Immature natural killer cell (primary cell): Measurements from ENCODE around the gene SLCO1B3. TPM values are rescaled to one million over a fixed set of nuclear protein-coding genes. Genes with fewer than 3 reads are reported as not detected.
"Not testable (repeated sequence)": the region's sequence is repeated elsewhere in the genome, so short reads cannot be mapped to it uniquely, and the experiment has no call there.

ENCODE experiments used
- DNase-seq, 3 donors: peaks; one replicate each; pipeline ENCODE4 v3.0.0; 2022; ENCODE audit warnings: mixed read lengths in 1 of 3
- H3K27ac Mint-ChIP-seq, 6 donors: one replicate each; pipeline ENCODE4 v1.8.0; 2020; ENCODE audit warnings: mixed read lengths in 6 of 6, mild to moderate bottlenecking in 5 of 6, inconsistent platforms in 4 of 6, moderate library complexity in 3 of 6
- H3K27me3 Mint-ChIP-seq, 3 donors: one replicate each; pipeline ENCODE4 v1.8.0; 2020 to 2021; ENCODE audit warnings: low read depth in 3 of 3, mild to moderate bottlenecking in 3 of 3, mixed read lengths in 3 of 3, moderate library complexity in 3 of 3, inconsistent platforms in 1 of 3
- H3K36me3 Mint-ChIP-seq, 3 donors: one replicate each; pipeline ENCODE4 v1.8.0; 2020; ENCODE audit warnings: mixed read lengths in 3 of 3, inconsistent platforms in 2 of 3, mild to moderate bottlenecking in 2 of 3
- H3K4me1 Mint-ChIP-seq, 2 donors: one replicate each; pipeline ENCODE4 v1.8.0; 2020; ENCODE audit warnings: inconsistent platforms in 2 of 2, mild to moderate bottlenecking in 2 of 2, mixed read lengths in 2 of 2, moderate library complexity in 1 of 2
- H3K4me3 Mint-ChIP-seq, 5 donors: one replicate each; pipeline ENCODE4 v1.8.0; 2020; ENCODE audit warnings: mild to moderate bottlenecking in 5 of 5, mixed read lengths in 5 of 5, inconsistent platforms in 3 of 5, moderate library complexity in 3 of 5
- H3K9me3 Mint-ChIP-seq, 6 donors: one replicate each; pipeline ENCODE4 v1.8.0; 2020; ENCODE audit warnings: mild to moderate bottlenecking in 6 of 6, mixed read lengths in 6 of 6, inconsistent platforms in 4 of 6, moderate library complexity in 3 of 6
- polyA plus RNA-seq, 3 donors: library from polyadenylated mRNA; unstranded; fragments of 300-500 nt; fragmentation: Illumina TruSeq; gene quantifications; one replicate each; pipeline ENCODE4 v1.2.3, GENCODE V29; 2021

Gene SLCO1B3, protein sequence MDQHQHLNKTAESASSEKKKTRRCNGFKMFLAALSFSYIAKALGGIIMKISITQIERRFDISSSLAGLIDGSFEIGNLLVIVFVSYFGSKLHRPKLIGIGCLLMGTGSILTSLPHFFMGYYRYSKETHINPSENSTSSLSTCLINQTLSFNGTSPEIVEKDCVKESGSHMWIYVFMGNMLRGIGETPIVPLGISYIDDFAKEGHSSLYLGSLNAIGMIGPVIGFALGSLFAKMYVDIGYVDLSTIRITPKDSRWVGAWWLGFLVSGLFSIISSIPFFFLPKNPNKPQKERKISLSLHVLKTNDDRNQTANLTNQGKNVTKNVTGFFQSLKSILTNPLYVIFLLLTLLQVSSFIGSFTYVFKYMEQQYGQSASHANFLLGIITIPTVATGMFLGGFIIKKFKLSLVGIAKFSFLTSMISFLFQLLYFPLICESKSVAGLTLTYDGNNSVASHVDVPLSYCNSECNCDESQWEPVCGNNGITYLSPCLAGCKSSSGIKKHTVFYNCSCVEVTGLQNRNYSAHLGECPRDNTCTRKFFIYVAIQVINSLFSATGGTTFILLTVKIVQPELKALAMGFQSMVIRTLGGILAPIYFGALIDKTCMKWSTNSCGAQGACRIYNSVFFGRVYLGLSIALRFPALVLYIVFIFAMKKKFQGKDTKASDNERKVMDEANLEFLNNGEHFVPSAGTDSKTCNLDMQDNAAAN
- polyA plus RNA-seq: not detected

DNA sequence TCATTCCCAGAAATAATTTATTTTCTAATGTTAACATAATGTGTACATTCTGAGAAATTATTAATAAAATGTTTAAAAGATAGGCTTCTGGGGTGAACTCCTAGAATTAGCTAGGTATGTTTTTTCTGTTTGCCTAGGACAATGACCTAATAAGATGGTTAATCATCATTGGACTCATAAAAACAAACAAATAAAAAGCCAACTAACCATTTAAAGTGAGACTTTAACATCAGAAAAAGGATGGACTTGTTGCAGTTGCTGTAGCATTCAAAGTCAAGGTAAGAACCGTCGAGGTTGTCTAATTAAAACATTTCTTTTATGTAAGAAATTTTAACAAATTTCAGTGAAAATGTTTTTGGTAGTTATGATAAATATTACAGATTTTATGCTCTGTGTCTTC, at the start of gene SLCO1B3:
SLCO1B3 (plus strand) TSS at position 219 of the 400 bp plus-strand sequence. CDS start 5,034 bp downstream, outside the sequence.
- Mint-ChIP-seq H3K27ac (no peak within 1 kb of the TSS), H3K9me3 (peaks cover 2 to 14% (median 4%) of the 10 kb centered on the region in 6 donors), H3K4me3 (no peak within 1 kb of the TSS), H3K4me1 (no peaks in the 10 kb centered on the region), H3K36me3 (no peaks in the 10 kb centered on the region), H3K27me3 (peaks cover 0 to 2% (median 0%) of the 10 kb centered on the region in 3 donors)
- no peak for DNase-seq

DNA sequence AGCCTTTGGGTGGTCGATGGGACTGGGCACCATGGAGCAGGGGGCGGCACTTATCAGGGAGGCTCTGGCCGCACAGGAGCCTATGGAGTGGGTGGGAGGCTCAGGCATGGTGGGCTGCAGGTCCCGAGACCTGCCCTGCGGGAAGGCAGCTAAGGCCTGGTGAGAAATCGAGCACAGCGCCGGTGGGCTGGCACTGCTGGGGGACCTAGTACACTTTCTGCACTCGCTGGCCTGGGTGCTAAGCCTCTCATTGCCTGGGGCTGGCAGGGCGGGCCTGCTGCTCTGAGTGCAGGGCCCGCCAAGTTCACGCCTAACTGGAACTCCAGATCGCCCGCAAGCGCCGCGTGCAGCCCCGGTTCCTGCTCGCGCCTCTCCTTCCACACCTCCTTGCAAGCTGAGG, 33.1 kb upstream of the SLCO1B3 start:
- H3K4me1 Mint-ChIP-seq: no peaks in the 10 kb centered on the region
- peaks cover 2 to 39% (median 7%) of the 10 kb centered on the region in 6 donors for H3K9me3 Mint-ChIP-seq
- no peak overlapping the region for H3K4me3 Mint-ChIP-seq
- H3K27me3 Mint-ChIP-seq: peaks cover 0 to 2% (median 0%) of the 10 kb centered on the region in 3 donors
- no peak for DNase-seq
- no peak overlapping the region for H3K27ac Mint-ChIP-seq
- no peaks in the 10 kb centered on the region for H3K36me3 Mint-ChIP-seq

DNA sequence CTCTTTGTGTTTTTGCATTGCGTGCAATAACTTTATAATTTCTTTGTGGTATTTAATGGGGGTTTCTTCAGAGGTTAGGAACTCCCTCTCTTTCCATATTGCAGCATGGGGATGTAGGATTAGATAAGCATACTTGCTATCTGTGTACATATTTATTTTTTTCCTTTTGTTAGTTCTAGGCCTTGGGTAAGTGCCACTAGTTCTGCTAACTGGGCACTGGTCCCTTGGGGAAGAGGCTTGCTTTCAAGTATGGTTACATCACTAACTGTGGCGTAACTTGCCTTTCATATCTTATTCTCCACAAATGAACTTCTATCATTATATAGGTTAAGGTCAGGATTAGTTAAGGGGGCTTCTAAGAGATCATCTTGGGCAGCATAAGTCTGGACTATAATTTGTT, 31.5 kb upstream of the SLCO1B3 start:
- DNase-seq: no peak
- no peak overlapping the region for H3K27ac Mint-ChIP-seq
- no peaks in the 10 kb centered on the region for H3K4me1 Mint-ChIP-seq
- peaks cover 2 to 42% (median 7%) of the 10 kb centered on the region in 6 donors for H3K9me3 Mint-ChIP-seq
- H3K36me3 Mint-ChIP-seq: no peaks in the 10 kb centered on the region
- peaks cover 0 to 2% (median 0%) of the 10 kb centered on the region in 3 donors for H3K27me3 Mint-ChIP-seq
- H3K4me3 Mint-ChIP-seq: no peak overlapping the region

DNA sequence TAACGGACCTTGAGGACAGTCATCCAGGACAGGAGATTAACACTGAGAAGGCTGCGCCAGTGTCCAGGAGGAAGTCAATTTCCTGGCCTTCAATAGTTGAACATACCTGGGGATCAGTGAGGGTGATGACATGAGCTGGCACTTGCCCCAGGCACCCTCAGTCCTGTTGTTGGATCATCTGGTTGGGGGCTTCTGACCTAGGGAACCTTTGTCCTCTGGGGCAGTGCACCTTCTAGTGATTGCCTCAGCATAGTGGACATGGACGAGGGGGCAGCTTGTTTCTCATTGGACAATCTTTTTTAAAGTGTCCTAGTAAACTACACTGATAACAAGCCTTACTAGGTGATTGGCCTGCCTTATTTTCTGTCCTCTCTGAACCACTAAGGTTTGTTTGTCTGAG, 30.5 kb upstream of the SLCO1B3 start:
- H3K36me3 Mint-ChIP-seq, H3K27ac Mint-ChIP-seq, H3K4me3 Mint-ChIP-seq, H3K4me1 Mint-ChIP-seq, DNase-seq, H3K27me3 Mint-ChIP-seq: not testable (repeated sequence)
- peaks cover 2 to 42% (median 10%) of the 10 kb centered on the region in 6 donors for H3K9me3 Mint-ChIP-seq

DNA sequence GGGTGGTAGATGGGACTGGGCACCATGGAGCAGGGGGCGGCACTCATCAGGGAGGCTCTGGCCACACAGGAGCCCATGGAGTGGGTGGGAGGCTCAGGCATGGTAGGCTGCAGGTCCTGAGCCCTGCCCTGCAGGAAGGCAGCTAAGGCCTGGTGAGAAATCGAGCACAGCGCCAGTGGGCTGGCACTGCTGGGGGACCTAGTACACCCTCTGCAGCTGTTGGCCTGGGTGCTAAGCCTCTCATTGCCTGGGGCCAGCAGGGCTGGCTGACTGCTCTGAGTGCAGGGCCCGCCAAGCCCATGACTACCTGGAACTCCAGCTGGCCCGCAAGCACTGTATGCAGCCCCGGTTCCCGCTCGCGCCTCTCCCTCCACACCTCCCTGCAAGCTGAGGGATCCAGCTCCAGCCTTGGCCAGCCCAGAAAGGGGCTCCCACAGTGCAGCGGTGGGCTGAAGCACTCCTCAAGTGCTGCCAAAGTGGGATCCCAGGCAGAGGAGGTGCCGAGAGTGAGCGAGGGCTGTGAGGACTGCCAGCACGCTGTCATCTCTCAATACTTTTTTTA, 26.6 kb upstream of the SLCO1B3 start:
- not testable (repeated sequence) for DNase-seq, H3K4me3 Mint-ChIP-seq, H3K27ac Mint-ChIP-seq, H3K27me3 Mint-ChIP-seq, H3K4me1 Mint-ChIP-seq, H3K36me3 Mint-ChIP-seq
- peaks cover 0 to 23% (median 9%) of the 10 kb centered on the region in 6 donors for H3K9me3 Mint-ChIP-seq

DNA sequence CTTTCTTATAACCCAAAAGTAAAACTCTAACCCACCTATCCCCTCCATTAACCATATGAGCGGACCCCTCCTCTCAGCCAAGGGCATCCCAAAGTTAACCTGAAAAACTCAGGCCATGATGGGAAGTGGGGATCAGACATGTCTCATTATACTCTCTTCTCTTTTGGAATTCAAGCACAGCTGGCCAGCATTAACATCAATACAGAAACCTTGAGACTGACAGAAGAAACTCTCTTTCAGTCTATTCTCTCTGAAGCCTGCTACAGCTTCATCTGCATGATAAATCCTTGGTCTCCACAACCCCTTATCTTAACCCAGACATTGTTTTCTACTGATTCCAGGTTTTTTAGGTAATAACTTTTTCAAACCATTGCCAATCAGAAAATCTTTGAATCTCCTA, 17.5 kb upstream of the SLCO1B3 start:
- Mint-ChIP-seq H3K4me3 (no peak overlapping the region), H3K27me3 (no peaks in the 10 kb centered on the region), H3K27ac (no peak overlapping the region), H3K36me3 (no peaks in the 10 kb centered on the region), H3K4me1 (no peaks in the 10 kb centered on the region), H3K9me3 (peaks cover 0 to 5% (median under 1%) of the 10 kb centered on the region in 6 donors)
- no peak for DNase-seq

DNA sequence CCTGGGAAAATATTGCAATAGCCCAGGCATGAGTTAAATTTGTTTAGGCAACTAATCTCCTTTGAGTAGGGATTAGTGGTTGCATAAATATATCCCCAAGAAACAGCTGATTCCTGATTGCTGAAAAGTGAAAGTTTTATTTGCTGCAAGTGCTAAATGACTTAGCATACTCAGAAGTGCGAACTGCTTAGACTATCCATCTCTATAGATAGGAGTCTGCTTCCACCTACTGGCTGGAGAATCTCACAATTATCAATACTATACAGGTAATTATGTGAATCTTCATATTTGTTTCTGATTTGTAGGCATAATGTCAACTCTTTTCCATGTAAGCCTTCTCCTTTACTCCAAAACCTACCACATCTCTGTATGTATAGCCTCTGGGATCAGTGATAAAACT, 12.0 kb upstream of the SLCO1B3 start:
- H3K27ac Mint-ChIP-seq: no peak overlapping the region
- no peaks in the 10 kb centered on the region for H3K27me3 Mint-ChIP-seq
- no peak overlapping the region for H3K4me3 Mint-ChIP-seq
- peaks cover 0 to 2% (median 0%) of the 10 kb centered on the region in 6 donors for H3K9me3 Mint-ChIP-seq
- no peaks in the 10 kb centered on the region for H3K36me3 Mint-ChIP-seq
- H3K4me1 Mint-ChIP-seq: peaks cover 0 to 2% of the 10 kb centered on the region in 2 donors
- DNase-seq: no peak

DNA sequence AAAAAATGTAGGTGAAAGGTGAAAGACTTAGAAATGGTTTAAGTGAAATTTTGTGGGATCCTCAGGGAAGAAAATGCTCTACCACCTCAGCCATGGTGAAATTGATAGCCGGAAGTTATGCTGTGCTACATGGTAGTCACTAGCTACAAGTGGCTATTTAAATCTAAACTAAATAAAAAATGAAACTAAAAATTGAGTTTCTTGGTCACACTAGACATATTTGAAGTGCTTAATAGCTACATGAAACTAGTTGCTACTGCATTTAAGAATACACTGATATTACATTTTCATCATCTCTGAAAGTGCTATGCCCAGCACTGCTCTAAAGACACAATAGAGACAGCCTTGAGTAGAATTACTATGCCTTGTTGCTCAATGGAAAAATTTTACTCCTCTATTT, 10.3 kb upstream of the SLCO1B3 start:
- H3K4me1 Mint-ChIP-seq: peaks cover 0 to 2% of the 10 kb centered on the region in 2 donors
- no peak overlapping the region for H3K4me3 Mint-ChIP-seq
- no peaks in the 10 kb centered on the region for H3K27me3 Mint-ChIP-seq
- no peak overlapping the region for H3K27ac Mint-ChIP-seq
- H3K36me3 Mint-ChIP-seq: no peaks in the 10 kb centered on the region
- peaks cover 0 to 2% (median 0%) of the 10 kb centered on the region in 6 donors for H3K9me3 Mint-ChIP-seq
- no peak for DNase-seq

DNA sequence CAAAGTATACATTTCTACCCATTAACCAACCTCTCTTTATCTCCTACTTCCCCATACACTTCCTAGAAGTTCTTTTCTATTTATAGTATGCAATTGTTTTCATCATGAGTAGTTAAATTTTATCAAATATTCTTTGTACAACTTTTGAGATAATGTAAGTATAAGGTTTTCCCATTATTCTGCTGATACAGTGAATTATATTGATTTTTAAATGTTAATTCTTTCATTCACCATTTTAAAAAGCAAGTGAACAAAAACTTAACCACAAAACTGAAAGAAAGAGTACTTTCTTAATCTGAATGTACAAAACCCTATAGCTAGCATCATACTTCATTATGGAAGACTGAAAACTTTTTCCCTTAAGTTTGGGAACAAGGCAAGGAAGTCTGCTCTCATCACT, 9.5 kb upstream of the SLCO1B3 start:
- no peak for DNase-seq
- H3K9me3 Mint-ChIP-seq: no peaks in the 10 kb centered on the region
- peaks cover 0 to 2% of the 10 kb centered on the region in 2 donors for H3K4me1 Mint-ChIP-seq
- no peak overlapping the region for H3K27ac Mint-ChIP-seq
- H3K36me3 Mint-ChIP-seq: no peaks in the 10 kb centered on the region
- no peak overlapping the region for H3K4me3 Mint-ChIP-seq
- H3K27me3 Mint-ChIP-seq: no peaks in the 10 kb centered on the region

DNA sequence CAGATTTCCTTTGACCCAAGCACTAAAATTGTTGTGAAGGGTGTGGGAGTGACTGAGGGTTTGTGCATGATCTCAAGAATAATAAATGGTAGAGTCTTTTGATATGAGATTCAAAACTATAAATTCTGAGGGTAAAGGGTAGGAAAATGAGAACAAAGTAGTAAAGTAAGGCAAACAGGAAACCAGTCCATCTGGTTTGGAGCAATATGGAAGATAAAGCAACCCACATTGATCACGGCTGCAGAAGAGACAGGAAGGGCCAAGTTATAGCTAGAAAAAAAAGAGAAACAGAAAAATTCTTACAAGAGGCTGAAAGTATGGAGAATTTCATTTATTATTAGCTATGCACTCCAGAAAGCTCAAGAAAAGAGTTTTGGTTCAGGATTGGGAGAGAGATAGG, 4.6 kb upstream of the SLCO1B3 start:
- H3K36me3 Mint-ChIP-seq: no peaks in the 10 kb centered on the region
- DNase-seq: no peak
- no peaks in the 10 kb centered on the region for H3K4me1 Mint-ChIP-seq
- no peak overlapping the region for H3K27ac Mint-ChIP-seq
- H3K4me3 Mint-ChIP-seq: no peak overlapping the region
- peaks cover 0 to 2% (median 0%) of the 10 kb centered on the region in 3 donors for H3K27me3 Mint-ChIP-seq
- peaks cover 2 to 14% (median 4%) of the 10 kb centered on the region in 6 donors for H3K9me3 Mint-ChIP-seq

DNA sequence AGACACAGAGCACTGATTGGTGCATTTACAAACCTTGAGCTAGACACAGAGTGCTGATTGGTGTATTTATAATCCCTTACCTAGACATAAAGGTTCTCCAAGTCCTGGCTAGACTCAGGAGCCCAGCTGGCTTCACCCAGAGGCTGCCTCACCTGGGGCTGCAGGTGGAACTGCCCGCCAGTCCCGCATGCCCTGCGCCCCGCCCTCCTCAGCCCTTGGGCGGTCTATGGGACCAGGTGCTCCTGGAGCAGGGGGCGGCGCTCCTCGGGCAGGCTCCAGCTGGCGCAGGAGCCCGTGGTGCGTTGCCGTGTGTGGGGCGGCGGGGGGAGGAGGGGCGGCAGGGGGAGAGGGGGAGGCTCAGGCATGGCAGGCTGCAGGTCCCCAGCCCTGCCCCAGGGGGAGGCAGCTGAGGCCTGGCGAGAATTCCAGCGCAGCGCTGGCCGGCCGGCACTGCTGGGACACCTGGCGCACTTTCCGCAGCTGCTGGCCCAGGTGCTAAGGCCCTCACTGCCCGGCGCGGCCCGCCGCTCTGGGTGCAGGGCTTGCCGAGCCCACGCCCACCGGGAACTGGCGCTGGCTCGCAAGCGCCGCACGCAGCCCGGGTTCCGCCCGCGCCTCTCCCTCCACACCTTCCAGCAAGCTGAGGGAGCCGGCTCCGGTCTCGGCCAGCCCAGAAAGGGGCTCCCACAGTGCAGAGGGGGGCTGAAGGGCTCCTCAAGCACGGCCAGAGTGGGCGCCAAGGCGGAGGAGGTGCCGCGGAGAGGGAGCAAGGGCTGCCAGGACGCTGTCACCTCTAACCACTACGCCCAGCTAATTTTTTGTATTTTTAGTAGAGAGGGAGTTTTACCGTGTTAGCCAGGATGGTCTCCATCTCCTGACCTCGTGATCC, 3.1 kb upstream of the SLCO1B3 start:
- Mint-ChIP-seq H3K27ac (no peak overlapping the region), H3K36me3 (no peaks in the 10 kb centered on the region), H3K4me3 (no peak overlapping the region), H3K4me1 (no peaks in the 10 kb centered on the region), H3K27me3 (peaks cover 0 to 2% (median 0%) of the 10 kb centered on the region in 3 donors), H3K9me3 (peaks cover 2 to 14% (median 4%) of the 10 kb centered on the region in 6 donors)
- no peak for DNase-seq

DNA sequence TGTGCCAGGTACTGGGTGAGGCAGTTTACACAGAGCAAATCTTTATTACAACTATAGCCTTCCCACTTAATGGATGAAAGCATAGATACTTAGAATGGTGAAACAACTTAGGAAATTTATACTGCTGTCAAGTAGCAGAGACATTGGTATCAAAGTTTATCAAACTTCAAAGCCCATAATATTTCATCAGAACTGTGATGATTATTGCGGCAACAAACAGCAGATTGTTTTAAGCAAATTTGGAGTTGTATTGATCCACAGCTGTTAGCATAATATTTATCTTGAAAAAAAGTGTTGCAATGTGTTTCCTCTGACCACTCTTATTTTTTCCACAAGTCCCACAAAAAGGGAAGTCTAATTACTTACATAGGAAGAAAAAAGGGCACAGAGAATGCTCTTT, 2.0 kb upstream of the SLCO1B3 start:
- Mint-ChIP-seq H3K9me3 (peaks cover 2 to 14% (median 4%) of the 10 kb centered on the region in 6 donors), H3K4me3 (no peak overlapping the region), H3K27ac (no peak overlapping the region), H3K27me3 (peaks cover 0 to 2% (median 0%) of the 10 kb centered on the region in 3 donors), H3K4me1 (no peaks in the 10 kb centered on the region), H3K36me3 (no peaks in the 10 kb centered on the region)
- DNase-seq: no peak

DNA sequence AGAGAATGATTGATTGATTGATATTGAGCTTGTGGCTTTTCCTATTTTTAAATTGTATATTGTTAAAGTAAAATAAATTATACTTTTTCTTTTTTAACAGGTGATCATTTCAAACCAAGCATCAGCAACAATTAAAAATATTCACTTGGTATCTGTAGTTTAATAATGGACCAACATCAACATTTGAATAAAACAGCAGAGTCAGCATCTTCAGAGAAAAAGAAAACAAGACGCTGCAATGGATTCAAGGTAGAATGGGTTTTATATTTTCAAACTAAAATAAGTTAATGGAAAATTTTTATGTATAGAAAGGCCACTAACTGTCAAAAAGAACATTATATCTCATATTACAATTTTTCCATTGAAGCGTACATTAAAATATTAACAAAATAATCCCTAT, 5.1 kb downstream of the SLCO1B3 start:
- H3K9me3 Mint-ChIP-seq: peaks cover 7 to 25% (median 17%) of the 10 kb centered on the region in 6 donors
- no peaks in the 10 kb centered on the region for H3K36me3 Mint-ChIP-seq
- no peak overlapping the region for H3K27ac Mint-ChIP-seq
- H3K4me1 Mint-ChIP-seq: no peaks in the 10 kb centered on the region
- H3K27me3 Mint-ChIP-seq: peaks cover 0 to 2% (median 0%) of the 10 kb centered on the region in 3 donors
- DNase-seq: no peak
- no peak overlapping the region for H3K4me3 Mint-ChIP-seq
